Stomach (tissue), 4 donors: ENCODE measurements around the gene ZNF267.

Experiments
- CTCF ChIP-seq, 7 experiments: fragments of 450-650 bp in 4 of 7; fragments of 200-600 bp in 3 of 7; sonication (generic) in 3 of 7; IDR thresholded peaks; one replicate each; pipeline ENCODE4 v1.5.1; 2016 to 2019; ENCODE audit warnings: antibody characterized with exemption in 7 of 7, control low read depth in 2 of 7, mild to moderate bottlenecking in 1 of 7
- EP300 ChIP-seq: sonication (generic); formaldehyde crosslinking; IDR thresholded peaks from one replicate; pipeline ENCODE4 v1.6.1; 2017; ENCODE audit warnings: antibody characterized with exemption
- POLR2A ChIP-seq, 4 donors: fragments of 450-650 bp; IDR thresholded peaks; one replicate each; pipeline ENCODE4 v1.6.1; 2016; ENCODE audit warnings: antibody characterized with exemption in 4 of 4, control low read depth in 2 of 4, mild to moderate bottlenecking in 1 of 4, moderate library complexity in 1 of 4

- TF ChIP-seq POLR2A (IDR thresholded peaks at IDR 0.05), result no peak
- no peak for TF ChIP-seq CTCF (IDR thresholded peaks at IDR 0.05)
- no peak for TF ChIP-seq EP300
These were observed 46.8 kb downstream of the ZNF267 start for GRCh38 chr16:31920373-31920772.
